Uterus (tissue), 2 donors: ENCODE data around the gene WIPI1.

Experiments used
- POLR2A ChIP-seq, 2 donors: fragments of 450-650 bp; IDR thresholded peaks; one replicate each; pipeline ENCODE4 v1.6.1; 2016; ENCODE audit warnings: antibody characterized with exemption in 2 of 2, mild to moderate bottlenecking in 1 of 2, moderate library complexity in 1 of 2
- TF ChIP-seq, protein P1 (sequence below), 4 experiments: fragments of 200-600 bp in 2 of 4; fragments of 450-650 bp in 2 of 4; sonication (generic) in 2 of 4; IDR thresholded peaks; one replicate each; pipeline ENCODE4 v1.5.1; 2016 to 2019; ENCODE audit warnings: antibody characterized with exemption in 4 of 4, mild to moderate bottlenecking in 2 of 4, moderate library complexity in 1 of 4

DNA sequence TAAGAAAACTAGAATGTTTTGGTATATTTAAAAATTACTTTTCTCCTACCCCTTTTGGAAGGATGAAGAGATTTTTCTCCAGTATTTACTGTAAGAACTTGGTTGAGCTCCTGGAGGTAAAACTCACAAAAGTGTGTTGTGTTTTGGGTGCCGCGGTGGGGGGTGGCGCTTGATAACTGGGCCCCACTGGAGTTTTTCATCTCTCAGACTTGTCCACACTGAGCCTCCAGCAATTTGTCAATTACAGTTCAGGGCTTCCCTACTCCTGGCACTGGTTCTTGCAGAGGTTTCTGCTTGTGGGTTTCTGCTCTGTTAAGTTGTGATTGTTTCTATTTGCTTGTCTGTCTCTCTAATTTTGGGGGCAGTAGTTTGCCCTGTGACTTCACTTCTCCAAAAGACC, 40.0 kb downstream of the WIPI1 start:
- TF ChIP-seq, protein P1, sequence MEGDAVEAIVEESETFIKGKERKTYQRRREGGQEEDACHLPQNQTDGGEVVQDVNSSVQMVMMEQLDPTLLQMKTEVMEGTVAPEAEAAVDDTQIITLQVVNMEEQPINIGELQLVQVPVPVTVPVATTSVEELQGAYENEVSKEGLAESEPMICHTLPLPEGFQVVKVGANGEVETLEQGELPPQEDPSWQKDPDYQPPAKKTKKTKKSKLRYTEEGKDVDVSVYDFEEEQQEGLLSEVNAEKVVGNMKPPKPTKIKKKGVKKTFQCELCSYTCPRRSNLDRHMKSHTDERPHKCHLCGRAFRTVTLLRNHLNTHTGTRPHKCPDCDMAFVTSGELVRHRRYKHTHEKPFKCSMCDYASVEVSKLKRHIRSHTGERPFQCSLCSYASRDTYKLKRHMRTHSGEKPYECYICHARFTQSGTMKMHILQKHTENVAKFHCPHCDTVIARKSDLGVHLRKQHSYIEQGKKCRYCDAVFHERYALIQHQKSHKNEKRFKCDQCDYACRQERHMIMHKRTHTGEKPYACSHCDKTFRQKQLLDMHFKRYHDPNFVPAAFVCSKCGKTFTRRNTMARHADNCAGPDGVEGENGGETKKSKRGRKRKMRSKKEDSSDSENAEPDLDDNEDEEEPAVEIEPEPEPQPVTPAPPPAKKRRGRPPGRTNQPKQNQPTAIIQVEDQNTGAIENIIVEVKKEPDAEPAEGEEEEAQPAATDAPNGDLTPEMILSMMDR (IDR thresholded peaks at IDR 0.05) = no peak
- TF ChIP-seq POLR2A (IDR thresholded peaks at IDR 0.05) = no peak
